ENCODE results near the gene FNTB.

GRCh38 chr14:64974563-64974962 is 12.1 kb upstream of the FNTB start:
- TF ChIP-seq CTCF (IDR thresholded peaks at IDR 0.05) (no peak), POLR2A (IDR thresholded peaks at IDR 0.05) (no peak)
